Epidermal melanocyte (primary cell): Measurements from ENCODE around the gene NFAM1.

Experiments used
- DNase-seq: peaks from one replicate; pipeline ENCODE4 v3.0.0; 2011; ENCODE audit warnings: low spot score; ENCODE audit not compliant: insufficient read length

NFAM1 gene

GRCh38 chr22:42439821-42440674, 7.8 kb upstream of the NFAM1 start:
- DNase-seq: no peak

GRCh38 chr22:42439021-42439567, 6.9 kb upstream of the NFAM1 start:
- no peak for DNase-seq

- DNase-seq: no peak
Observed at GRCh38 chr22:42438293-42438650, 6.1 kb upstream of the NFAM1 start.

GRCh38 chr22:42437488-42438292, 5.5 kb upstream of the NFAM1 start:
- DNase-seq: peak; percentile 66

- no peak for DNase-seq
Observed at GRCh38 chr22:42436404-42436803, 4.2 kb upstream of the NFAM1 start.

- no peak for DNase-seq
Observed at GRCh38 chr22:42434748-42435425, 2.7 kb upstream of the NFAM1 start.

- no peak for DNase-seq
Observed at GRCh38 chr22:42433754-42434682, 1.8 kb upstream of the NFAM1 start.

- DNase-seq: no peak
Observed at GRCh38 chr22:42432818-42433217, 615 bp upstream of the NFAM1 start.

GRCh38 chr22:42431401-42432019, 693 bp downstream of the NFAM1 start:
- DNase-seq: no peak

- no peak for DNase-seq
Observed at GRCh38 chr22:42430528-42431125, 1.6 kb downstream of the NFAM1 start.

GRCh38 chr22:42428760-42429159, 3.4 kb downstream of the NFAM1 start:
- DNase-seq: no peak

- no peak for DNase-seq
Observed at GRCh38 chr22:42428025-42428424, 4.2 kb downstream of the NFAM1 start.

- DNase-seq: no peak
Observed at GRCh38 chr22:42427167-42427566, 5.0 kb downstream of the NFAM1 start.

GRCh38 chr22:42425989-42426355, 6.2 kb downstream of the NFAM1 start:
- no peak for DNase-seq

- DNase-seq: no peak
Observed at GRCh38 chr22:42425337-42425988, 6.7 kb downstream of the NFAM1 start.

GRCh38 chr22:42419243-42419881, 12.8 kb downstream of the NFAM1 start:
- no peak for DNase-seq

GRCh38 chr22:42418811-42419242, 13.4 kb downstream of the NFAM1 start:
- no peak for DNase-seq

GRCh38 chr22:42417645-42418305, 14.4 kb downstream of the NFAM1 start:
- DNase-seq: no peak
